ENCODE data around the gene ERCC2. TPM values are rescaled to one million over a fixed set of nuclear protein-coding genes. Genes with fewer than 3 reads are reported as not detected.

The ERCC2 gene
- total RNA-seq, 1 experiment from 2014 or later, result 59.2 TPM

DNA sequence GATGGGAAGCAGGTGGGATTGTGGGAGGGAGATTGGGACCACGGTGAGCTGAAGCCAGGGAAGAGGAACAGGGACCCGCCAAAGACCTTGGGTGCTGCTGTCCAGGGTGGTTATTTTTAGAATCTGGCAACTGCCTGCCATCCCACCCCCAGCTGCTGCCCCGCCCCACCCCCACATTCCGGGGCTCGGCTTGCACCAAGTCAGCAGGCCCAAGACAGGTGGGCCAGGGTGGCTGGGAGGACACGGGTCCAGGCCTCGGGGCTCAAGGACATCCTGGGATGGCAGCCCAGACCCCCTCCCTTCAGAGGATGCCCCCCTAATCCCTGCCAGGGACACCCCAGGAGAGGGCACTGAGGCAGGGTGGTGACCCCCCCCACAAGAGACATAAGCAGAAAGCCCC lies 48.5 kb downstream of the ERCC2 start:
- intact Hi-C loops (cut with micrococcal nuclease; ENCODE audit: unreplicated experiment), result no loop called here
- no TSS peak for BruUV-seq (replicated peaks)
- TF ChIP-seq, protein P1, sequence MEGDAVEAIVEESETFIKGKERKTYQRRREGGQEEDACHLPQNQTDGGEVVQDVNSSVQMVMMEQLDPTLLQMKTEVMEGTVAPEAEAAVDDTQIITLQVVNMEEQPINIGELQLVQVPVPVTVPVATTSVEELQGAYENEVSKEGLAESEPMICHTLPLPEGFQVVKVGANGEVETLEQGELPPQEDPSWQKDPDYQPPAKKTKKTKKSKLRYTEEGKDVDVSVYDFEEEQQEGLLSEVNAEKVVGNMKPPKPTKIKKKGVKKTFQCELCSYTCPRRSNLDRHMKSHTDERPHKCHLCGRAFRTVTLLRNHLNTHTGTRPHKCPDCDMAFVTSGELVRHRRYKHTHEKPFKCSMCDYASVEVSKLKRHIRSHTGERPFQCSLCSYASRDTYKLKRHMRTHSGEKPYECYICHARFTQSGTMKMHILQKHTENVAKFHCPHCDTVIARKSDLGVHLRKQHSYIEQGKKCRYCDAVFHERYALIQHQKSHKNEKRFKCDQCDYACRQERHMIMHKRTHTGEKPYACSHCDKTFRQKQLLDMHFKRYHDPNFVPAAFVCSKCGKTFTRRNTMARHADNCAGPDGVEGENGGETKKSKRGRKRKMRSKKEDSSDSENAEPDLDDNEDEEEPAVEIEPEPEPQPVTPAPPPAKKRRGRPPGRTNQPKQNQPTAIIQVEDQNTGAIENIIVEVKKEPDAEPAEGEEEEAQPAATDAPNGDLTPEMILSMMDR (conservative IDR thresholded peaks at IDR 0.05; ENCODE audit: low read depth, low read length), result no peak
- no peak for TF ChIP-seq EZH2 (IDR thresholded peaks at IDR 0.05; ENCODE audit: borderline replicate concordance, low read depth, low read length, poor library complexity, severe bottlenecking)
- DNase-seq (ENCODE audit: low spot score), result no peak
- ChIA-PET CTCF (no interaction called here), POLR2A (ENCODE audit: low non-redundant PET) (no interaction called here)
- H3K9me3 ChIP-seq (ENCODE audit: low read depth, low read length, poor library complexity, severe bottlenecking), result no peaks in the 10 kb centered on the region
- no peaks in the 10 kb centered on the region for H3K4me1 ChIP-seq (ENCODE audit: insufficient read depth, low read length, poor library complexity, severe bottlenecking)
- no peaks in the 10 kb centered on the region for H3K36me3 ChIP-seq (ENCODE audit: insufficient read depth, low read length, poor library complexity, severe bottlenecking)
- no peak overlapping the region for H3K27ac ChIP-seq (ENCODE audit: low read depth, low read length, poor library complexity, severe bottlenecking)
- H3K4me3 ChIP-seq (ENCODE audit: low read depth, low read length, poor library complexity, severe bottlenecking), result no peak overlapping the region
- H3K27me3 ChIP-seq (replicated peaks; ENCODE audit: insufficient read depth, low read depth, low read length, poor library complexity), result no peaks in the 10 kb centered on the region

DNA sequence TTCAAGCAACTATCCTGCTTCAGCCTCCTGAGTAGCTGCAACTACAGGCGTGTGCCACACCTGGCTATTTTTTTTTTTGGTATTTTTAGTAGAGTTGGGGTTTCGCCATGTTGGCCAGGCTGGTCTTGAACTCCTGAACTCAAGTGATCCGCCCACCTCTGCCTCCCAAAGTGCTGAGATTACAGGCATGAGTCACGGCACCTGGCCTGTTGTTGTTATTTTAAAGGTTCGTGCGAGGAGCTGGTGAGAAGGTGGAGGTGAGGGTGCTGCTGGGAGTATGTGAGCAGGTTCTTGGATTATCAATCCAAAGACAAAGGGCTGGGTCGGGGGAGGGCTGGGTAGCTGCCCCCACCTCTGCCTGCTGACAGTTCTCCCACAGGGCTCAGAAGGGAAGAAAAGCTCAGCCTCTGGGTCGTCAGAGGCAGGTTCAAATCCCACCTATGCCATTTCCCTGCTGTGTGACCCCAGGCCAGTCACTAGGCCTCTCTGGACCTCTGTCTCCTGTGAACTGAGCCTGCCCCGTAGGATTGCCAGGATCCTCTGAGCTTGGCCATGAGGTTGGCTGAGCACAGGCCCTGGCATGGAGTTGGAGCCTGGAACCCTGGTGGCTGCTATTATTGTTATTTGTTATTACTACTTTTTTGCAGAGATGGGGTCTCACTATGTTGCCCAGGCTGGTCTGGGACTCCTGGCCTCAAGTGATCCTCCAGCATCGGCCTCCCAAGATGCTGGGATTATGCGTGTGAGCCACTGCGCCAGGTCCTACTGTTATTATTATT lies 49.2 kb downstream of the ERCC2 start:
- no peaks in the 10 kb centered on the region for H3K36me3 ChIP-seq (ENCODE audit: insufficient read depth, low read length, poor library complexity, severe bottlenecking)
- ChIA-PET CTCF (interaction anchor here (0.6 kb wide), 1 partner anchor 155 kb away, joined by 4 read pairs; no protein-coding TSS in a partner anchor), POLR2A (ENCODE audit: low non-redundant PET) (no interaction called here)
- H3K27me3 ChIP-seq (replicated peaks; ENCODE audit: insufficient read depth, low read depth, low read length, poor library complexity), result no peaks in the 10 kb centered on the region
- intact Hi-C loops (cut with micrococcal nuclease; ENCODE audit: unreplicated experiment), result no loop called here
- no peak overlapping the region for H3K27ac ChIP-seq (ENCODE audit: low read depth, low read length, poor library complexity, severe bottlenecking)
- TF ChIP-seq, protein P1 (conservative IDR thresholded peaks at IDR 0.05; ENCODE audit: low read depth, low read length), result no peak
- no peak for TF ChIP-seq EZH2 (IDR thresholded peaks at IDR 0.05; ENCODE audit: borderline replicate concordance, low read depth, low read length, poor library complexity, severe bottlenecking)
- BruUV-seq (replicated peaks), result no TSS peak
- no peak overlapping the region for H3K4me3 ChIP-seq (ENCODE audit: low read depth, low read length, poor library complexity, severe bottlenecking)
- H3K9me3 ChIP-seq (ENCODE audit: low read depth, low read length, poor library complexity, severe bottlenecking), result no peaks in the 10 kb centered on the region
- DNase-seq (ENCODE audit: low spot score), result no peak
- no peaks in the 10 kb centered on the region for H3K4me1 ChIP-seq (ENCODE audit: insufficient read depth, low read length, poor library complexity, severe bottlenecking)

GRCh38 chr19:45315304-45315703 lies 55.1 kb downstream of the ERCC2 start:
- H3K4me1 ChIP-seq (ENCODE audit: insufficient read depth, low read length, poor library complexity, severe bottlenecking), result no peaks in the 10 kb centered on the region
- no peak for TF ChIP-seq EZH2 (IDR thresholded peaks at IDR 0.05; ENCODE audit: borderline replicate concordance, low read depth, low read length, poor library complexity, severe bottlenecking)
- TF ChIP-seq, protein P1 (conservative IDR thresholded peaks at IDR 0.05; ENCODE audit: low read depth, low read length), result no peak

More at GRCh38 chr19:45315304-45315703, 55.1 kb downstream of the ERCC2 start:
- Histone ChIP-seq H3K9me3 (ENCODE audit: low read depth, low read length, poor library complexity, severe bottlenecking) (no peaks in the 10 kb centered on the region), H3K27ac (ENCODE audit: low read depth, low read length, poor library complexity, severe bottlenecking) (no peak overlapping the region), H3K36me3 (ENCODE audit: insufficient read depth, low read length, poor library complexity, severe bottlenecking) (no peaks in the 10 kb centered on the region), H3K27me3 (replicated peaks; ENCODE audit: insufficient read depth, low read depth, low read length, poor library complexity) (no peaks in the 10 kb centered on the region), H3K4me3 (ENCODE audit: low read depth, low read length, poor library complexity, severe bottlenecking) (no peak overlapping the region)
- ChIA-PET POLR2A (ENCODE audit: low non-redundant PET) (no interaction called here), CTCF (no interaction called here)
- intact Hi-C loops (cut with micrococcal nuclease; ENCODE audit: unreplicated experiment), result no loop called here
- no peak for DNase-seq (ENCODE audit: low spot score)
- no TSS peak for BruUV-seq (replicated peaks)

Measured in A673 (cell line).